ENCODE measurements around the gene PAPOLB. TPM values are rescaled to one million over a fixed set of nuclear protein-coding genes. Genes with fewer than 3 reads are reported as not detected.

Gene PAPOLB
- total RNA-seq, 2 experiments from 2014 or later = not detected

DNA sequence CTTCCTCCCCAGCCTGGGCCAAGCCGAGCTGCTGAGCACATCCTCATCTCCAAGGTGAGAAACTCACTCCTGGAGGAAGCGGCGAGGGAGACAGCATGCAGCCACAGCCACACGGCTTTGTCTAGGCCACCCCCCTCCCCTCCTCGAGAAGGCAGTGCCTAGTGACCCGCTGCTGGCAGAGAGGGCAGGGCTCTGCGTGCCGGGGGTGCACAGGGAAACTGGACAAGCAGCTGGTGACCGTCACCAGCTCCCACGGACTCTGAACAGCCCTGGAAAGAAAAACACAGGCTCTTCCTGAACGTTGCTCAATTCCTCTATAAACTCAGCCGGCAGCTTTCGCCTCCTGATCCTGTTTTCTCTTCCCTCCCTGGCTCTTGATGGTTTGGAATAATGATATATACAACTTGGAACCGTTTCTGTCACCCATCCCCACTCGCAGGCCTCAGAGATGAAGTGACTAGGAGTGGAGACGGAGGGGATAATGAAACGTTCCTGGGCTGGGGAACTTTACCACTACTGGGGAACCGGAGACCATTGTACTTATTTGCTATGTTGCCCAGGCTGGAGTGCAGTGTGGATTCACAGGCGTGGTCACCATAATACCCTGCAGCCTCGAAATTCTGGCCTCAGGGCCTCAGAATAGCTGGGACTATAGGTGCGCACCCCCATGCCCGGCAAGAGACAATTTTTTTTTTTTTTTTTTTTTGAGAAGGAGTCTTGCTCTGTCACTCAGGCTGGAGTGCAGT is 19.3 kb downstream of the PAPOLB start:
- Mint-ChIP-seq H3K27ac (no peak overlapping the region), H3K27me3 (peaks cover 17% of the 10 kb centered on the region), H3K9me3 (no peaks in the 10 kb centered on the region), H3K4me1 (peaks cover 4% of the 10 kb centered on the region), H3K4me3 (no peak overlapping the region), H3K36me3 (no peaks in the 10 kb centered on the region)
- POLR2A ChIA-PET = interaction anchor here (0.5 kb wide), 1 partner anchor 1440 kb away, joined by 3 read pairs; no protein-coding TSS in a partner anchor
- no peak for DNase-seq
- ATAC-seq (ENCODE audit: low read depth) = no peak

DNA sequence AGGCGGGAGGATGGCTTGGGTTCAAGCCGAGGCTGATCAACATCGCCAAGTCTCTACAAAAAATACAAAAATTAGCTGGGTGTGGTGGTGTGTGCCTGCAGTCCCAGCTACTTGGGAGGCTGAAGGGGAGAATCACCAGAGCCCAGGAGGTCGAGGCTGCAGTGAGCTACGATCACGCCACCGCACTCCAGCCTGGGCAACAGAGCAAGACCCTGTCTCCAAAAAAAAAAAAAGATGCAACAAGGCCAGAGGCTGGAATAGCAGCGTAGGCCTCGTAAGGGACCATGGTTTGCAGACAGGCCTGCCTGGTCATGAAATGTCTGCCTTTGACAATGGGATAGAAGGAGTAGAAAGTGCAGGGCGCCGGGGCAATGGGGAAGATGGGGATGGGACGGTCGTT is 20.0 kb downstream of the PAPOLB start:
- Mint-ChIP-seq H3K4me1 (peaks cover 4% of the 10 kb centered on the region), H3K9me3 (no peaks in the 10 kb centered on the region), H3K27ac (no peak overlapping the region), H3K4me3 (no peak overlapping the region), H3K36me3 (no peaks in the 10 kb centered on the region), H3K27me3 (peaks cover 17% of the 10 kb centered on the region)
- no peak for DNase-seq
- ATAC-seq (ENCODE audit: low read depth) = no peak
- POLR2A ChIA-PET = interaction anchor here (0.5 kb wide), 1 partner anchor 1441 kb away, joined by 3 read pairs; no protein-coding TSS in a partner anchor

DNA sequence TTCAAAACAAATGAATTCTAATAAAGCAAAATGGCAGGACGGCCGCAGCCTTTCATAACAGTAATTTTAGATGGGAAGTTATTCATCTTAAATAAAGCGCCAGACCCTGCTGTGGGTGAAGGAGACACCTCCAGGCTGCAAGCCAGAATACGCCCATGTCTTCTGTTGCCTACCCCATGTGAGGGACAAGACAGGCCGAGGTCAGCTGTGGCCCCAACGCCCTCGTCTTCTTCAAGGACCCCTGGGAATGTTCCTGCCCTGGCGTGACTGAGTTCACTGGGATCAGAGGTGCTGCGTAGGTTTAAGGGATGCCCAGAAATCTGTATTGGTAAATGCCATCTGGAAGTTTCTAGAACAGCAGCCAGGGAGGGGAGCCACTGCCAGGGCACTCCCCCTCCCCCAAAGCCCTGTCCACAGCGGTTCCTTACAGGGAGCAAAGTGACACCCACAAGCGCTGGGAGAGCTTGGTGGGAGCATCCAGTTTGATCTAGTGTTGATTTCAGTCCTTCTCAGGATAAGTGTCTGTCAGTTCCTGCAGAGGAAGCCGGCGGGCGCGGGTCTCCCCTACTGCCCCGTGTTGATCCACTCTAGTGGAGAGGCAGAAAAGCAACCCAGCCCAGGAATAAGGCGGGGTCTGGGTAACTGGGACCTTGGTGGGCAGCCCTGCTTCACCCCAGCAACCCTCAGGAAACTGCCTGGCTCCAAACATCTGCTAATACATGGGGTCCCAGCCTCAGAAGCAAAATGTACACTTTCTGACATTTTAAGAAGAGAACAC is 20.6 kb downstream of the PAPOLB start:
- H3K27ac Mint-ChIP-seq = no peak overlapping the region
- no peak for ATAC-seq (ENCODE audit: low read depth)

DNA sequence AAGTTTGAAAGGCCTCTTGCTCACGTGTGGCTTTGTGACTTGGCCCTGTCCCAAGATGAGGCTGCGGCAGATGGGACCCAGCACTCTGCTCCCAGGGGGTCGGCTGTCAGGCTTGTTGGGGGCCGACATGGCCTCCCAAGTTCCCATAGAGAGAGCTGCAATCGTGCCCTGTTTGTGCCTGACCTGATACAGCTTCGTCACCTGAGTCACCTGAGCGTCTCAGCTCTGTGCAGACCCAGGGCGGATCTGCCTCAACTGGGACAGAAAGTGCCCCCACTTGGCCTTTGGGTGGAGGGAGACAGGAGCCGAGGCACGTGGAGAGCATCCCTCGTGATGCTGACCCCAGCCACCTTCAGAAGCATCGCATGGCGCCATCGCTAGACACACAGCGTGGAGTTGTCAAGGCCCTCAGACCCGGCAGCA is 21.7 kb downstream of the PAPOLB start:
- DNase-seq (no peak), ATAC-seq (ENCODE audit: low read depth) (no peak)
- Mint-ChIP-seq H3K9me3 (no peaks in the 10 kb centered on the region), H3K27me3 (peaks cover 5% of the 10 kb centered on the region), H3K4me1 (no peaks in the 10 kb centered on the region), H3K36me3 (no peaks in the 10 kb centered on the region), H3K27ac (no peak overlapping the region), H3K4me3 (no peak overlapping the region)
- POLR2A ChIA-PET = no interaction called here

More for the DNA sequence above, 20.6 kb downstream of the PAPOLB start:
- Mint-ChIP-seq H3K4me3 (no peak overlapping the region), H3K9me3 (no peaks in the 10 kb centered on the region), H3K27me3 (peaks cover 14% of the 10 kb centered on the region), H3K36me3 (no peaks in the 10 kb centered on the region), H3K4me1 (peaks cover 4% of the 10 kb centered on the region)
- DNase-seq = no peak
- POLR2A ChIA-PET = no interaction called here

DNA sequence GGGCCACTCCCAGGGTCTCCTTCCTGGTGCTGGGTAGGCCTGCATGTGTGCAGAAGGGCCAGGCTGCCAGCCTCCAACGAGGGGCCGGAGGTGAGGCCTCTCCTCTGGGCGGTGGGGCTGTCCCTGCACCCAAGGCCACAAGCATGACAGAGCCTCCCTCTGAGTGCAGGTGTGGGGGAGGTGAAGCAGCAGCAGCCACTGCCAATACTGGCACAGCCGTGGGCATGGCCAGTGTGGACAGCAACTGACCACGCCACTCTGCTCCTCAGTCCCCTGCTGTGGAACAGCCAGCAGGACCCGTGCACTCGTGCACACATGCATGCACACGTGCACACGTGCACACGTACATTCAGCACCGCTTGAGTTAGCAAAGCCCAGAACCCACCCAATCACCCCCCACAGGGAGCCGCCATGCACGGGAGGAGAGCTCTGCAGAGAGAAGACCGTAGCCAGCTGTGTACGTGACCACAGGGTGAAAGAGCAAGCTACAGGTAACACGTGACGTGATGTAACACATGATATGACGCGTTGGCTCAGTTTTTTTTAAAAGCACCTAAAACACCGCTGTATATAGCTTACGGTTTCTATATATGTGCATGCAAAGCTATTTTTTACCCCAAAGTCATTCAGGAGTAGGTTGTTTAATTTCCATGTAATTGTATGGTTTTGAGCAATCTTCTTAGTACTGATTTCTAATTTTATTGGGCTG is 23.1 kb downstream of the PAPOLB start:
- Mint-ChIP-seq H3K4me3 (no peak overlapping the region), H3K27me3 (no peaks in the 10 kb centered on the region), H3K27ac (no peak overlapping the region), H3K4me1 (no peaks in the 10 kb centered on the region), H3K36me3 (no peaks in the 10 kb centered on the region), H3K9me3 (no peaks in the 10 kb centered on the region)
- ATAC-seq (ENCODE audit: low read depth) = no peak
- POLR2A ChIA-PET = no interaction called here
- no peak for DNase-seq

DNA sequence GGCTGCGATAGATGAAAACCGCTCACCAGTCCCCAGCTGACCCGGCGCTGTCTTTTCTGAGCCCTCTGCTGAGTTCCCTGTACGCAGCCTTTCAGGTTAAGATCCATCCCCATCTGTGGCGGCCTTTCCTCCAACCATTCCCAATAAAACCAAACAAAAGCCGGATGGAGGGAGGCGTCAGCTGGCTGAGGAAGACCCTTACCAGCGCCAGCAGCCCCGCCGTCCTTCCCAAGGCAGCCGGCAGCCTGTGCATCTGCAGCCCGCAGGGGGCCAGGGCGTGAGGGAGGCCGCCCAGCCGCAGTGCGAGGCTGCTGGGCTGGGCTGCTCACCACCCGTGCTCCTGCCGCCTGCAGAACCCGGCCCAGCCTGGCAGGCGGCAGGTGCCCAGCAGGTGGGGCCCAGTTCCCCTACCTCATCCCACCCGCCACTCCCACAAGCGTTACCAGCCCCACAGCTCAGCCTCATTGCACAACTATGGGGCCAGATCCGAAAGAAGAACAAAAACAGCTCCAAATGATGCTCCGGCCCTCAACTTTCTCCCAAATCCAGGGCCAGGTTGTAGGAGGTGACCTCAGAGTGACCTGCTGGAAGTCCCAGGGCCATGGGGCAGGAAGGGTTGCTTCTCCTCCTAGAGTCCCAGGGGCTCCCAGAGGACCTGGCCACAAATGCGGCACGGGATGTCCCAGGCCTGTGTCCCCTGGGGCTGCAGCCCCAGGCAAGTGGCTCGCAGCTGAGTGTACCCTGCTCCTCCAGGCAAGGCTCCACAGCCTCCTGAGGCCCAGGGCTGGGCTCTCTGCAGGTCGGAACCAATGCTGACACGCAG is 23.8 kb downstream of the PAPOLB start:
- no peaks in the 10 kb centered on the region for H3K36me3 Mint-ChIP-seq
- DNase-seq = no peak
- ATAC-seq (ENCODE audit: low read depth) = no peak
- H3K4me1 Mint-ChIP-seq = no peaks in the 10 kb centered on the region
- H3K27ac Mint-ChIP-seq = no peak overlapping the region
- no peaks in the 10 kb centered on the region for H3K27me3 Mint-ChIP-seq
- no peaks in the 10 kb centered on the region for H3K9me3 Mint-ChIP-seq
- H3K4me3 Mint-ChIP-seq = no peak overlapping the region
- POLR2A ChIA-PET = no interaction called here

DNA sequence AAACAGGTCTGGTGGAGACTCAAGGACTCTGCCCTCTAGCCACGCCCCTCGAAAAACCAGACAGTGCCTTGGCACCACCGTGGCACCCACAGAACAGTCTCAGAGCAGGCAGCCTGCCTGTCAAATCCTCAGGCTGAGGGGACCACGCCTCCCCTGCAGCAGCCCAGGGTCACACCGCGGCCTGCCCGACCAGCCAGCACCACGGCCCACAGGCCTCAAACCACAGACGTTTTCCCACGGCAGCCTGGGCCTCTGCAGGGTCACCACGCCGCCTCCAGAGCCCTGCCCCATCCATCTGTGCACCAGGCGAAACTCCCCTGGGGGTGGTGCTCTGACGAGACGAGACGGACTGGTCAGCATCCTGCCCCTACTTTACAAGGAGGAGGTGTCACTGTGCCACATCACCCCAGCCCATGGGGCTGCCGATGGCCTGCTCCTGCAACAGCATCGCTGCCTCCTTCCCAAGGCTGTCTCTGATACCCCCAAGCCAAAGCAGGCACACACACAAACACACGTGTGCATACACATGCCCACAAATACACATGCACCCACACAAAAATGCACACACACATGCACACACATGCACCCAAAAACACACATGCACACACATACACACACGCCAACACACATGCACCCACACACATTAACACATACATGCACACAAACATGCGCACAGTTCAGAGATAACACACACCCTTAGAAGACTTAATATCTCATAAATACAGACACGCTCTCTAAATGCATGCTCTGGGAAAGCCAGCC is 24.6 kb downstream of the PAPOLB start:
- ATAC-seq (ENCODE audit: low read depth) (no peak), DNase-seq (no peak)
- POLR2A ChIA-PET = no interaction called here
- no peaks in the 10 kb centered on the region for H3K27me3 Mint-ChIP-seq
- no peak overlapping the region for H3K27ac Mint-ChIP-seq
- H3K9me3 Mint-ChIP-seq = no peaks in the 10 kb centered on the region
- no peaks in the 10 kb centered on the region for H3K4me1 Mint-ChIP-seq
- no peak overlapping the region for H3K4me3 Mint-ChIP-seq
- H3K36me3 Mint-ChIP-seq = no peaks in the 10 kb centered on the region

DNA sequence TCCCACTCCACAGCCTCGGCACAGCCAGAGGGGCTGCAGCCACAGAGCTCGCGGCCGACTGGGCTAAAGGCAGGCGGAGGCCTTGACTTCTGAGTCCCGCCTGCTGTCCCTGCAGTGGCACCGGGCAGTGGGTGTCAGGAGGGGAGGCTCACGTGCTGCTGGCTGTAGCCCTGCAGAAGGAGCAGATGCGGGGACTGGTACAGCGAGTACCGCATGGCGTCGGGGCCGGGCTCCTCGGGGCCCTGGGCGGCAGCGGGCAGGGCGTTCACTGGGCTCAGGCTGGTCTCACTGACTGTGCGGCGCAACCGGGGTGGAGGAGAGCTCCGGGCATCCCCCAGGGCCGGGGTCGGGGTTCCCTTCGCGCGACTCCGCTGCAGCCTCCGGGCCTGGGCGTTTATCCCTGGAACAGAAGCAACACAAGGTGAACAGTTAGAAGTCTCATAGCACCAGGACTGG is 25.6 kb downstream of the PAPOLB start:
- no peaks in the 10 kb centered on the region for H3K4me1 Mint-ChIP-seq

DNA sequence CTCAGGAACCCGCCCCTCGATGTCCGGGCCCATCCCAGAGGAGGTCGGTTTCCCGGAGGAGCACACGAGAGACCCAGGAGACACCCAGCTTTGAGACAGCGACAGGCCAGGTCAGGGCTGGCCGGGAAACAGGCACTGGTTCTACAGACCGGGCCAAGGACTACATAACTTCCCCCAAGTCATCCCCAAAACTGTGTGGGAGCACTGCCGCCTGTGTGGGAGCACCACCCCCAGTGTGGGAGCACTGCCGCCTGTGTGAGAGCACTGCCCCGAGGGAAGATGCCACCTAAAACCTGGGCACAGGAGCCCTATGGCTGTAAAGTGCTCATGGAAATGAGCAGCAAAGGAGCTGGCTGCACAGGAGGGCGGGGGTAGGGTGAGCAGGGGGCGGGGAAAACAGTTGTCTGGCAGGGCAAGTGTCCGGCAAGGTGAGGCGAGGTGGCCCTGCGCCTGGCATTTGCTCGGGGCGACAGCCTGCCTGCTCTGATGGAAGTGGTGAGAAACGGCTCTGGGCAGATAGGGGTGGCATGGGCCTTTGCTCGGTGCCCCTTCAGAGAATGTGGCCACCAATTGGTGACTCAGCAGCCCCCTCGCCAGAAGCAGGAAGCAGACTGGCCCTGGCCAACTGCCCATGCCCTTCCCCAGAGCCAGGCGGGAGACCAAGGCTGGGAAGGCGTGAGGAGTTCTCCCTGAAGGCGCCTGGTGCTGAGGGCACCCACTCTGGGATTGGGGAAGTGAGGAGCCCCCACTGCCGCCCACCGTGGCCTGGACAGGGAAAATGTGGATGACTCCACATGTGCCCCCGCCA is 26.2 kb downstream of the PAPOLB start:
- no peaks in the 10 kb centered on the region for H3K9me3 Mint-ChIP-seq
- H3K4me1 Mint-ChIP-seq = no peaks in the 10 kb centered on the region
- ATAC-seq (ENCODE audit: low read depth) = no peak
- H3K27ac Mint-ChIP-seq = no peak overlapping the region
- POLR2A ChIA-PET = no interaction called here
- H3K36me3 Mint-ChIP-seq = no peaks in the 10 kb centered on the region
- no peak overlapping the region for H3K4me3 Mint-ChIP-seq
- no peaks in the 10 kb centered on the region for H3K27me3 Mint-ChIP-seq
- DNase-seq = no peak

More for the DNA sequence above, 25.6 kb downstream of the PAPOLB start:
- Mint-ChIP-seq H3K27me3 (no peaks in the 10 kb centered on the region), H3K27ac (no peak overlapping the region), H3K4me3 (no peak overlapping the region), H3K9me3 (no peaks in the 10 kb centered on the region), H3K36me3 (no peaks in the 10 kb centered on the region)
- DNase-seq (no peak), ATAC-seq (ENCODE audit: low read depth) (no peak)
- POLR2A ChIA-PET = no interaction called here

DNA sequence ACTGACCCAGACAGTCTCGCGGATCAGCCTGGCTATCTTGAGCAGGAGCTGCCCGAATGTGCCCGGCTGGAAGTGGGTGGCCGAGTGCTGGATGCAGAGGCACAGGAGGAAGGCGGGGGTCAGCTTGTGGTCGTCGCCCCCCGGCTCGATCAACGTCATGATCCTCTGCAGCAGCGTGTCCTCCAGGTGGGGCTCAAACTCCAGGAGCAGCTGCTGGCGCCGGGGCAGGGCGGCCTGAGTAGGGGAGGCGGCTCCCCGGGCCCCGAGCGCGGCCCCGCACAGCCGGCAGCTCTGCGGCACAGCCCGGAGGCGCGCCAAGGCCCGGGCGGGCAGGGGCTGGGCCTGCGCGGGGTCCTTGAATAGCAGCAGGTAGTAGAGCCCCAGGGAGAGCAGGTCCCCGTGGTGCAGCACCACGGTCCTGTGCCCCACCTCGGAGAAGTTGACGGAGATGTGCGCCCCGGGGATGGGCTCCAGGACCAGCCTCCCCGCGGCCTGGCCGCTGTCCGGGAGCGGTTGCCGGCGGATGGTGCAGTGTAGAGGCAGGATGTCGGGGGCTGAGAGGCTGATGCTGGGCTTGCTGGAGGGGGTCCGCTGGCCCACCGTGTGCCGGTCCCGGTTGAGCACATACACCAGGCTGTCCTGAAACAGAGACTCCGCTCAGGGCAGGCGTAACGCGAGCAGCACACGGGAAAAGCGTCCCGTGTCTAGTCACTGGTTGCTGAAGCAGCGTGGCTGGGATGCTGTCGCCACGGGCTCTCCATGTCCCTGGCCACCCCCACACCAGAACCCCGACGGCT is 27.0 kb downstream of the PAPOLB start:
- Mint-ChIP-seq H3K4me3 (no peak overlapping the region), H3K27ac (no peak overlapping the region), H3K4me1 (peaks cover 4% of the 10 kb centered on the region), H3K27me3 (peaks cover 2% of the 10 kb centered on the region), H3K9me3 (no peaks in the 10 kb centered on the region), H3K36me3 (no peaks in the 10 kb centered on the region)
- POLR2A ChIA-PET = no interaction called here
- ATAC-seq (ENCODE audit: low read depth) (no peak), DNase-seq (no peak)

Data from activated naive CD8-positive, alpha-beta T cell treated with anti-CD3 and anti-CD28 coated beads, Interleukin-2, amount 10 ng/mL, durations not matched to agents 7 days and 5 days (primary cell).